ENCODE data around the gene MOSMO. TPM values are rescaled to one million over a fixed set of nuclear protein-coding genes. Genes with fewer than 3 reads are reported as not detected.
"Not testable (repeated sequence)": the region's sequence is repeated elsewhere in the genome, so short reads cannot be mapped to it uniquely, and the experiment has no call there.

MOSMO gene
- total and polyA plus RNA-seq, 4 donors: 3.9 to 13.6 (median 4.5) TPM

GRCh38 chr16:22001591-22001990 is 6.3 kb upstream of the MOSMO start:
- Histone ChIP-seq H3K27ac (ENCODE audit: low read depth in 1 of 2, low read length in 2 of 2) (no peak overlapping the region), H3K9me3 (ENCODE audit: control insufficient read depth in 4 of 4, low read length in 3 of 4) (no peaks in the 10 kb centered on the region), H3K9ac (ENCODE audit: low read depth in 1 of 2, low read length in 2 of 2) (peak overlapping the region in 1 of 2 donors; percentile 6), H3K4me3 (ENCODE audit: low read depth in 1 of 3, low read length in 3 of 3) (no peak overlapping the region), H3K4me1 (ENCODE audit: control insufficient read depth in 4 of 4, insufficient read depth in 4 of 4, low read length in 3 of 4) (peaks cover 0 to 6% (median 4%) of the 10 kb centered on the region in 4 donors), H3K36me3 (ENCODE audit: control insufficient read depth in 4 of 4, insufficient read depth in 3 of 4, low read depth in 1 of 4, low read length in 3 of 4) (no peaks in the 10 kb centered on the region), H3K27me3 (ENCODE audit: control insufficient read depth in 4 of 4, insufficient read depth in 4 of 4, low read length in 3 of 4) (no peaks in the 10 kb centered on the region)
- TF ChIP-seq HNF4A (conservative IDR thresholded peaks at IDR 0.05) (no peak), ZBTB33 (IDR thresholded peaks at IDR 0.05) (no peak), EGR1 (IDR thresholded peaks at IDR 0.05; ENCODE audit: low read depth in 2 of 2) (no peak), HNF4G (IDR thresholded peaks at IDR 0.05) (no peak), YY1 (IDR thresholded peaks at IDR 0.05) (no peak), RAD21 (IDR thresholded peaks at IDR 0.05) (no peak)
- TF ChIP-seq, protein P1, sequence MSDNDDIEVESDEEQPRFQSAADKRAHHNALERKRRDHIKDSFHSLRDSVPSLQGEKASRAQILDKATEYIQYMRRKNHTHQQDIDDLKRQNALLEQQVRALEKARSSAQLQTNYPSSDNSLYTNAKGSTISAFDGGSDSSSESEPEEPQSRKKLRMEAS (IDR thresholded peaks at IDR 0.05): no peak
- TF ChIP-seq, protein P2, sequence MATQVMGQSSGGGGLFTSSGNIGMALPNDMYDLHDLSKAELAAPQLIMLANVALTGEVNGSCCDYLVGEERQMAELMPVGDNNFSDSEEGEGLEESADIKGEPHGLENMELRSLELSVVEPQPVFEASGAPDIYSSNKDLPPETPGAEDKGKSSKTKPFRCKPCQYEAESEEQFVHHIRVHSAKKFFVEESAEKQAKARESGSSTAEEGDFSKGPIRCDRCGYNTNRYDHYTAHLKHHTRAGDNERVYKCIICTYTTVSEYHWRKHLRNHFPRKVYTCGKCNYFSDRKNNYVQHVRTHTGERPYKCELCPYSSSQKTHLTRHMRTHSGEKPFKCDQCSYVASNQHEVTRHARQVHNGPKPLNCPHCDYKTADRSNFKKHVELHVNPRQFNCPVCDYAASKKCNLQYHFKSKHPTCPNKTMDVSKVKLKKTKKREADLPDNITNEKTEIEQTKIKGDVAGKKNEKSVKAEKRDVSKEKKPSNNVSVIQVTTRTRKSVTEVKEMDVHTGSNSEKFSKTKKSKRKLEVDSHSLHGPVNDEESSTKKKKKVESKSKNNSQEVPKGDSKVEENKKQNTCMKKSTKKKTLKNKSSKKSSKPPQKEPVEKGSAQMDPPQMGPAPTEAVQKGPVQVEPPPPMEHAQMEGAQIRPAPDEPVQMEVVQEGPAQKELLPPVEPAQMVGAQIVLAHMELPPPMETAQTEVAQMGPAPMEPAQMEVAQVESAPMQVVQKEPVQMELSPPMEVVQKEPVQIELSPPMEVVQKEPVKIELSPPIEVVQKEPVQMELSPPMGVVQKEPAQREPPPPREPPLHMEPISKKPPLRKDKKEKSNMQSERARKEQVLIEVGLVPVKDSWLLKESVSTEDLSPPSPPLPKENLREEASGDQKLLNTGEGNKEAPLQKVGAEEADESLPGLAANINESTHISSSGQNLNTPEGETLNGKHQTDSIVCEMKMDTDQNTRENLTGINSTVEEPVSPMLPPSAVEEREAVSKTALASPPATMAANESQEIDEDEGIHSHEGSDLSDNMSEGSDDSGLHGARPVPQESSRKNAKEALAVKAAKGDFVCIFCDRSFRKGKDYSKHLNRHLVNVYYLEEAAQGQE (IDR thresholded peaks at IDR 0.05): no peak
- DNase-seq (ENCODE audit: low spot score): no peak
- 63% methylated on average over 1 of the region's 1 CpG for WGBS

- H3K4me1 ChIP-seq (ENCODE audit: control insufficient read depth in 4 of 4, insufficient read depth in 4 of 4, low read length in 3 of 4); DNase-seq (ENCODE audit: low spot score); H3K36me3 ChIP-seq (ENCODE audit: control insufficient read depth in 4 of 4, insufficient read depth in 3 of 4, low read depth in 1 of 4, low read length in 3 of 4); H3K27me3 ChIP-seq (ENCODE audit: control insufficient read depth in 4 of 4, insufficient read depth in 4 of 4, low read length in 3 of 4); H3K4me3 ChIP-seq (ENCODE audit: low read depth in 1 of 3, low read length in 3 of 3); H3K27ac ChIP-seq (ENCODE audit: low read depth in 1 of 2, low read length in 2 of 2); H3K9ac ChIP-seq (ENCODE audit: low read depth in 1 of 2, low read length in 2 of 2); H3K9me3 ChIP-seq (ENCODE audit: control insufficient read depth in 4 of 4, low read length in 3 of 4): not testable (repeated sequence)
- WGBS: 96% methylated on average over 1 of the region's 1 CpG
These were observed 5.9 kb upstream of the MOSMO start for GRCh38 chr16:22002047-22002446.

- Histone ChIP-seq H3K27ac (ENCODE audit: low read depth in 1 of 2, low read length in 2 of 2) (no peak overlapping the region), H3K4me1 (ENCODE audit: control insufficient read depth in 4 of 4, insufficient read depth in 4 of 4, low read length in 3 of 4) (peaks cover 0 to 12% (median 10%) of the 10 kb centered on the region in 4 donors), H3K27me3 (ENCODE audit: control insufficient read depth in 4 of 4, insufficient read depth in 4 of 4, low read length in 3 of 4) (no peaks in the 10 kb centered on the region), H3K9ac (ENCODE audit: low read depth in 1 of 2, low read length in 2 of 2) (no peak overlapping the region), H3K4me3 (ENCODE audit: low read depth in 1 of 3, low read length in 3 of 3) (no peak overlapping the region), H3K36me3 (ENCODE audit: control insufficient read depth in 4 of 4, insufficient read depth in 3 of 4, low read depth in 1 of 4, low read length in 3 of 4) (peaks cover 0 to 1% (median 0%) of the 10 kb centered on the region in 4 donors), H3K9me3 (ENCODE audit: control insufficient read depth in 4 of 4, low read length in 3 of 4) (no peaks in the 10 kb centered on the region)
- TF ChIP-seq JUND (IDR thresholded peaks at IDR 0.05) (no peak), YY1 (IDR thresholded peaks at IDR 0.05) (no peak), SP1 (IDR thresholded peaks at IDR 0.05) (no peak), RXRA (IDR thresholded peaks at IDR 0.05) (no peak), TAF1 (conservative IDR thresholded peaks at IDR 0.05) (no peak), FOXA1 (IDR thresholded peaks at IDR 0.05) (no peak), CTCF (IDR thresholded peaks at IDR 0.05; ENCODE audit: low read depth, low read length, missing input control) (no peak), NR2F2 (IDR thresholded peaks at IDR 0.05) (no peak), HNF4G (IDR thresholded peaks at IDR 0.05) (no peak), EGR1 (IDR thresholded peaks at IDR 0.05; ENCODE audit: low read depth in 2 of 2) (no peak), HNF4A (conservative IDR thresholded peaks at IDR 0.05) (no peak)
- TF ChIP-seq, protein P3, sequence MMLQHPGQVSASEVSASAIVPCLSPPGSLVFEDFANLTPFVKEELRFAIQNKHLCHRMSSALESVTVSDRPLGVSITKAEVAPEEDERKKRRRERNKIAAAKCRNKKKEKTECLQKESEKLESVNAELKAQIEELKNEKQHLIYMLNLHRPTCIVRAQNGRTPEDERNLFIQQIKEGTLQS (IDR thresholded peaks at IDR 0.05): no peak
- TF ChIP-seq, protein P1 (IDR thresholded peaks at IDR 0.05): no peak
- TF ChIP-seq, protein P2 (IDR thresholded peaks at IDR 0.05): no peak
- no peak for DNase-seq (ENCODE audit: low spot score)
- 84% methylated on average over 4 of the region's 4 CpGs for WGBS
These were observed 4.7 kb upstream of the MOSMO start for GRCh38 chr16:22003195-22003594.

All from liver (tissue), 9 donors.